Astrocyte of the hippocampus (primary cell): ENCODE results near the gene COL4A1.

ENCODE experiments used
- DNase-seq: peaks from one replicate; pipeline ENCODE4 v3.0.0; 2011; ENCODE audit warnings: low read depth, low spot score

Gene COL4A1

DNA sequence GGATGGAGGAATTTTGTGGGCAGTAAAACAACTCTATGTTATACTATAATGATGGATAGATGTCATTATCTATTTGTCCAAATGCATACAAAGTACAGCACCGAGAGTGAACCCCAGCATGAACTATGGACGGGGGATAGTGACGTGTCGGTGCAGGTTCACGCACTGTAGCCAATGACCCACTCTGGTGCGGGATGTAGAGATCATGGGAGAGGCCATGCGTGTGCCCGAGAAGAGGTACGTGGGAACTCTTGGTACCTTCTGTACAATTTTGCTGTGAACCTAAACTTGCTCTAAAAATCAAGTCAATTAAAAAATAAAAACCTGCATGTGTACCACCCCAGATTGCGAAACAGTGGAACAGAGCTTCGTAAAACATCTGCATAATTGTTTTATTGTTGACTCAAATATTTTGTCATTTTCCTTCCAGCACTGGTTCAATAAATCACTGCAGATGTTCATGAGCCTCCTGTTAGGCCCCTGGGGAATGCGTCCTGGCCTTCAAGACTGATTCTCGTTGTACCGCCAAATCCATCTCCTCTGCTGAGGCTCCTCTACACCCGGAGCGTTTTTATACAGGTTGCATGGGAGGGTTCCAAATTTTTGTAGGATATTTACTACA lies 30.9 kb downstream of the COL4A1 start:
- DNase-seq = no peak

DNA sequence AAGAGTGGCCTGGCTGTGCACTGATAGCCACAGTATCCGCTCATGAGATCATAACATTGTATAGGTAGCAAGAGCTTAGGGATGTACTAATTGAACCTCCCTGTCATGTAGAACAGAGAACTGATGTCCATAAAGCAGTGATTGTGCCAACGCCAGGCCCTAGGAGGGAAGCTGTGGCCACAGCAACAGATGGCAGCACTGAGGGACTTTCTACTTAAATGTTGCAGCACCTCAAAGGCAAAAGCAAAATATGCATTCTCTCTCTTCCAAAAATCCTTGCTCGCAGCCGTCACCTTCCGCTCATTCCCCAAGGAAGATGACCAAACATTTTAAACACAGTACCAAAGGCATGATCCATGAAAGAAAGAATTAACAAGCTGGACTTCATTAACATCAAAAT lies 32.3 kb downstream of the COL4A1 start:
- DNase-seq = no peak

- no peak for DNase-seq
Measured at GRCh38 chr13:110273254-110273653, 33.7 kb downstream of the COL4A1 start.

DNA sequence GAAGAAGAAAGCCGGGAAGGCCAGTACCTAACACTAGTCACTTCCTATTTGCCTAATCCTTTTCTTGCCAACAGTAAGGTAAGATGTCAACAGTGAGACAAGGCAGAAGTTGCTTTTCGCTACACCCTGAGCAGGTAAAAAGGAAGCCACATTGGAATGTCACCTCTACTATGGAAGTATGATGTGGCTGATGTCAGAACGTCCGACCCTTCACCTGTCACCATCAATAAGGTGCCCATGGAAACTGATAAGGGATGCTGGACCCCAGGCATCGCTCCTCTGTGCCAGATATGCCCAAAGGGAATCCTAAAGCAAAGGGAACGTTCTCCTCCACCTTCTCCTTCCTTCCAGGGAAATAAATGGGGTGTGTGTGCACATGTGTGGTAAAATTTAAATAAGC lies 34.3 kb downstream of the COL4A1 start:
- no peak for DNase-seq

- no peak for DNase-seq
Measured at GRCh38 chr13:110272227-110272626, 34.7 kb downstream of the COL4A1 start.

DNA sequence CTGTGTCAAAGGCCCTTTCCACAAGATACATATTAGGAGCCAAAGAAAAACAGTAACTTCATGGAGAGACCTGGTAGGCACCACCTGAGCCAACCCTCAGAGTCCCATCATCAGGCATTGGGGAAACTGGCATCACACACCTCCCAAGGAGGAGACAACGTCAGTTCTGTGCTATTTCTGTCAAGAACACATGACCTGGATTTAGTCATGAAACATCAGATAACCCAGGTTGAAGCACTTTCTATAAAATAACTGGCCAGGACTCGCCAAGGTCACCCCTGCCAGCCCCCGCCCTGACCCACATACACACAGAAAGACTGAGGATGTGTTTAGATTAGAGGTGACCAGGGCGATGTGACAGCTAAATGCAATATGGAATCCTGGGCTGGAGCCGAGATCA lies 35.6 kb downstream of the COL4A1 start:
- DNase-seq = no peak

DNA sequence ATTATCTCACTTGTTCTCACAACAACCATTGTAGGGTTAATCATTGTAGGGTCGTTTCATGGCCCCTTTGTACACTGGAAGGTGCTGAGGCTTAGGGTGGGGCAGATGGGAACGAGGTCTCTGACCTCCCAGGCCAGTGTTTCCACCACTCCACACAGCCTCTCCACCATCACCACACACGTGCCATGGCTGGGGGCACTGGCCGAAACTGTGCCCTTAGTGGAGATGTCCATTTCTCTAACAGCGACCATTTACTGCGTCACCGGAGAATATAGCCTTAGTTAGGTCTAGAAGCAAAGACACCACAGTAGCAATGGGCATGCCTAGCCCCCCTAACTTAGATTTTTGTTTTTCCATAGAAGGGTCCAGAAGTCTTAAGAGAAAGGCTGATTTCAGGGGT lies 36.5 kb downstream of the COL4A1 start:
- DNase-seq = no peak

DNA sequence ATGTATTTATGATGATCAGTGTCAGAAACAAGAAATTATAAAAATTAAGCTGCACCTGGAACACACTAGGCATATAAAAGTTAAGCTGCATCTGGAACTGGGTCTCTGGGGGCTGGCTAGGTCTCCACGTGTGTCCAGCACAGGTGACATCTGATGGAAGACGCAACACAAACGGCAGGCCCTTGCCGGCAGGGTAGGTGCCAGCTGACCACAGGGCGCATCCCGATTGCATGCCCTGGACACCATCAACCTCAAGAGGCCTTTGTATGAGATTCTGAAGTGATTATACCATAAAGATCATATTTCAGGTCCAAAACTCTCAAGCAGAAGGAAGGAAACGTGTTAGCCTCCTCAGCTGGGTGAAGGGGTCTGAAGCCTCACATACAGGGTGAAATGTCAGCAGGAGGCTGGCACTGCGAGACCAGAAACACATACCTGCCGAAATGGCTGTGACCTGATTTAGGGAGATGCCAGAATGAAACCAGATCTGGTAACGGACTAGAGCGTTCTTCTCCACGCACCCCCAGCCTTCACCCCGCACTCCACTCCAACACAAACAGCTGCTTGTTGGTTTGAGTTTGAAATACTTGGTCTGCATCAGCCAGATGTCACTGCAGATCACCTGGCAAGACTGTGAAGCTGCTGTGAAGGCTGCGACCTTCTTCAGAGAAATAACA lies 37.3 kb downstream of the COL4A1 start:
- DNase-seq = no peak

- no peak for DNase-seq
Measured at GRCh38 chr13:110268576-110269185, 38.3 kb downstream of the COL4A1 start.

DNA sequence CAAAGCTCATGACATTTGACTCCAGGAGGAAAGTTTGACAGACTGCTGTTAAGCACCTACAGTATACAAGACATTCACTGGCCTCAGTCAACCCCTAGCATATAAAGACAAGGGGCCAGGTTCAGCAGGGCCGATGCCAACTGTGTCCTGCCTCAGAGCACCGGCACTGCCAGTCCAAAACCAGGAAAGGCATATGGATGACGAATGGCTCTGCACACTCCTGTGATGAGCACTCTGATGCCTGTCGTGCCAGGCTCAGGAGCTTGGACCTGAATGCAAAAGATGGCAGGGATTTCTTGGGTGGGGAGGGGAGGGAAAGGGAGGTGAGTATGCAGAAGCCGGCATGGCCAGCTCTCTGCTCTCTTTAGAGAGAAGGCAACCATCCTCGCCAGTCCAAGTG lies 38.9 kb downstream of the COL4A1 start:
- DNase-seq = no peak

- peak; percentile 37 for DNase-seq
Measured at GRCh38 chr13:110266983-110267382, 40.0 kb downstream of the COL4A1 start.

DNA sequence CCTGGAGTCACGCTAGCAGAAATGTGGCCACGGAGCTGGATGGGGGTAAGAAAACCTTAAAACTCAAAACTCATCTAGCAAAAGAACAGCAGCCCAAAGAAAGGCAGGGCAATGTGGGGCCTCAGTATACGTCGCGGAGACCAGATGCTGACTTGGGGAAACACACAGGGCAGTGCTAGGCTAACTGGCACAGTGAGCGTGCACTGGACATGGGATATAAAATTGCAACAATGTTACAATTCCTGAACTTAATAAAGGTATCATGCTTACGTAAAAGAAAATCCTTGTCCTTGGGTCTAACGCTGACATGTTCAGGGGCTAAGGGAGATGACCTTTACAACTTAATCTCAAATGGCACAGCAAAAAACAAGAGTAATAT lies 40.5 kb downstream of the COL4A1 start:
- no peak for DNase-seq

- peak; percentile 67 for DNase-seq
Measured at GRCh38 chr13:110265682-110266430, 41.1 kb downstream of the COL4A1 start.

DNA sequence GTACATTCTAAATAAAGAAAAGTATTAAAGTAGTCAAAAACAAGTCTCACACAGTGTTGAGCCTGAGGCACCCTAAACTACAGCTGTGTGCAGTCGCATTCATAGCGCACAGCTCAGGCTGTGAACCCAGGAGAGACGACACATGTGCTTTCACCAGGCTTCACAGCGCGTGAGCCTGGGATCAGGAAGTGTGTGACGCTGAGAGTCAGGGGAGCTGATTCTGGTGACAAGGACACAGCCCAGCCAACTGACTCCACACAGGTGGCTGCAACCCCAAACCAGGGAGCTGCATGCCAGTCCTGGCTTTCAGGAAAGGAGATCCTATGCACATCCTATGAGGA lies 41.6 kb downstream of the COL4A1 start:
- DNase-seq = no peak

GRCh38 chr13:110264685-110265275 lies 42.2 kb downstream of the COL4A1 start:
- no peak for DNase-seq

DNA sequence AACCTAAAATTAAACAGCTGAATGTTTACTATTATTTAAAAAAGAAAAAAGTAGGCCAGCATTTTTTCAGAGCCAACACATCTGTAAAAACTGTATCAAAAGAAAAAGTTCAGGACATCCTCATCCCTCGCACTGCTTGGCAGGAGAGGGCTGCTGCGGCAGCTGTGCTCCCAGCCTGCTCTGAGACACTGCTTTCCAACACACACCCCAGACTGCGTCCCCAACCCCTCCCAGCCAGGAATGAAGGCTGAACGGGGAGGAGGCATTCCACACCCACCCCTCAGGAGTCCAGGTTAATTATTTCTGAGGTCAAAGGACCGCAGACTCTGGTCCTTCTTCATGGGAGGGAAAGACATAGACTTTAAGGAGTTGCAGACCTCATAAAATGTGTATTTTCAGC lies 43.1 kb downstream of the COL4A1 start:
- DNase-seq = no peak

DNA sequence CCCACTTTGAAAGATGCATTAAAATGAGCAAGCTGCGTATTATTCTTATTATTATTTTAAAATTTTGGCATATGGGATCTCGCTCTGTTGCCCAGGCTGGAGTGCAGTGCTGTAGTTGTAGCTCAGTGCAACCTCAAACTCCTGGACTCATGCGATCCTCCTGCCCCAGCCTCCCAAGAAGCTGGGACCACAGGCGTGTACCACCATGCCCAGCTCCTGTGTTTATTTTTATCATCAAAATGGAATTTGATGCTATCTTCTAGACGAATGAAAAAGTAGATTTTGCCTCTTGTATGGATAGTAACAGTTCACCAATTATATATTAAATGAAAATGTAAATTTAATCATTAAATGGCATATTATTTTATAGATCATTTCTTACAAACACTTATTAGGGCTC lies 43.6 kb downstream of the COL4A1 start:
- no peak for DNase-seq

GRCh38 chr13:110262508-110263291 lies 44.3 kb downstream of the COL4A1 start:
- DNase-seq = no peak

DNA sequence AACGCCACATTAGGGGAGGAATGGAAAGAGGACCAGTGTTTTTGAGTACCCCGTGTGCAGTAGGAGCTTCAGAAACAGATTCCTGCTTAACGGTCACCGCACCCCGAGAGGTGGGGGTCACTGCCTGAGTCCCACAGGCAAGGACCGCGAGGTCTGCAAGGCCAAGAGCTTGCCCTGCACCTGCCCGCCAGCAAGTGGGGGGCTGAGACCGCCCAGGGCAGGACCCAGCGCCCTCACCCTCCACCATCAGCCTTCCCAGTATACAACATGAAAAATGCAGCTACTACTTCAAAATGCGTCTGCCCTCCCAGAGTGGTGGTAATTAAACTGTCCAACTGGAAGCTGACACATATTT lies 44.9 kb downstream of the COL4A1 start:
- no peak for DNase-seq

DNA sequence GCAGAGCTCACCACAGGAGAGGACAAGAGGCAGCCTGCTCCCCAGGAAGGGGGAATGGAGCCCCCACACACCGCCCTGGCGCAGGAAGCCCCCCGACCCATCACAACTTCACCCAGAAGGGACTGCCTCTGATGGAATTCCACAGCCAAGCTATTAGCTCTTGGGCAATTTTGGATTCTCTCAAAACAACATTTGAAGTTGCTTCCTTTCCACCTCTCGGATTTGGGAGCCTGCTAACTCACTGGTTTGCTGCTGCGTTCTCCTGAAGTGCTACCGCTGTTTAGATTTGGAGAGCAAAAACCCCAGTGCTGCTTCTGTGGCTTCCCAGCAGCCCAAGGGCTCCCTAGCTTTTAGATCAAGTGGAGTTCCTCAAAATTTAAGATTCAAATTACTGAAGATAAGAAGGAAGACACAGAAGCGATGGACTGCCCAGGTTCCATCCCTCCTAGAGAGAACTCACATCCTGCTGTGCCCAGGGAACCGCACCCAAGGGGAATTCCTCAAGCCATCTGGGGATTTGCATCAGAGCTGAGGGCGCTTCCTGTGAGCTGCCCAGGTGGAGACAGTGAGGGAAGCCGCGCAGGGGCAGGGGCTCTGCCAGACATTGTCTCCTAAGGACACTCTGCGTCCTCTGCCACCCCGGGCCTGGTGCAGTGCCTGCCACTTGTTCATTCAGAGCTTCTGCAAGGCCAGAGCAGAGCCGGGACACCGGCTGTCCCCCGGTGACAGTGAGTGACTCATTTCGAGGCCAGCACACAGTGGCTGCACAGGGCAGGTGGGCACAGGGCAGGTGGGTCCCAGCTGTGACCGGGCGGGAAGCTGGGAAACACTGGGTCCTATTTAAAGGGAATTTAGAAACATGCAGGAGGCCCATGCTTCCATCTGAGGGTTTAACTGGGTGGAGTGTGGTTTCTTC lies 45.5 kb downstream of the COL4A1 start:
- no peak for DNase-seq

GRCh38 chr13:110259651-110260050 lies 47.3 kb downstream of the COL4A1 start:
- no peak for DNase-seq
